Hepatocyte (in vitro differentiated cells): ENCODE measurements around the gene GUK1.
"Not testable (repeated sequence)": the region's sequence is repeated elsewhere in the genome, so short reads cannot be mapped to it uniquely, and the experiment has no call there.

Experiments
- EZH2 ChIP-seq: fragments of 200-600 bp; sonication (generic); IDR thresholded peaks from 2 replicates; pipeline ENCODE4 v1.6.1; 2016; ENCODE audit warnings: antibody characterized with exemption, mild to moderate bottlenecking, borderline replicate concordance
- TF ChIP-seq, protein P1 (sequence below): fragments of 200-600 bp; sonication (generic); IDR thresholded peaks from 2 replicates; pipeline ENCODE4 v1.5.1; 2016; ENCODE audit warnings: antibody characterized with exemption, mild to moderate bottlenecking; ENCODE audit not compliant: poor library complexity

DNA sequence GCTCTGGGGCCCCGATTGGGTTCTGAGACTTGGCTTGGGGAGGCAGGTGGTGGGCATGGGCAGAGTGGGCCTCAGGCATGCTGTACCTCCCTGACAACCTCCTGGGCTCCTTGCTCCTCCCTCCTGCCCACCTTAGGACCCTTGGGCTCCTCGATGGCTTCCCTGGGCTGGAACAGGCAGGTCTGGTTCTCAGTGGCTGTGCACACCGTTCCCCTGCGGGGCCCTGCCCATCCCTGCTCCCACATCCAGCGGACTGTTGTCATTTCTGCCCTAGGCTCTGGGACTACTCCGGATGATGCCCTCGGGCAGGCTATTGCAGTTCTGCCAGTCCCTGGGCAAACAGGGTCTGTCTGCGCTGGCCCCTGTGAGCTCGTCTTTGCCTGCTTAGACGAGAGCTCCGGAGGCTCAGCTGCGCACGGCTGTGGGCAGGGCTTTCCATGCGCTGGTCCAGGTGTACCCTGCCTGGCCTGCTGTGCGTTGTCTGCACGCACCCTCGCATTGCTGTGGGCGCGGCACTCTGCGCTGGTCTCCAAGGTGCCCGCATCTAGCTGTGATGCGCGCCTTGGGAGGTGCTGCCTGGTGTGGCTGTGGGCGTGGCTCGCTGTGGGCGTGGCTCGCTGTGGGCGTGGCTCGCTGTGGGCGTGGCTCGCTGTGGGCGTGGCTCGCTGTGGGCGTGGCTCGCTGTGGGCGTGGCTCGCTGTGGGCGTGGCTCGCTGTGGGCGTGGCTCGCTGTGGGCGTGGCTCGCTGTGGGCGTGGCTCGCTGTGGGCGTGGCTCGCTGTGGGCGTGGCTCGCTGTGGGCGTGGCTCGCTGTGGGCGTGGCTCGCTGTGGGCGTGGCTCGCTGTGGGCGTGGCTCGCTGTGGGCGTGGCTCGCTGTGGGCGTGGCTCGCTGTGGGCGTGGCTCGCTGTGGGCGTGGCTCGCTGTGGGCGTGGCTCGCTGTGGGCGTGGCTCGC is 33.7 kb downstream of the GUK1 start:
- TF ChIP-seq, protein P1, sequence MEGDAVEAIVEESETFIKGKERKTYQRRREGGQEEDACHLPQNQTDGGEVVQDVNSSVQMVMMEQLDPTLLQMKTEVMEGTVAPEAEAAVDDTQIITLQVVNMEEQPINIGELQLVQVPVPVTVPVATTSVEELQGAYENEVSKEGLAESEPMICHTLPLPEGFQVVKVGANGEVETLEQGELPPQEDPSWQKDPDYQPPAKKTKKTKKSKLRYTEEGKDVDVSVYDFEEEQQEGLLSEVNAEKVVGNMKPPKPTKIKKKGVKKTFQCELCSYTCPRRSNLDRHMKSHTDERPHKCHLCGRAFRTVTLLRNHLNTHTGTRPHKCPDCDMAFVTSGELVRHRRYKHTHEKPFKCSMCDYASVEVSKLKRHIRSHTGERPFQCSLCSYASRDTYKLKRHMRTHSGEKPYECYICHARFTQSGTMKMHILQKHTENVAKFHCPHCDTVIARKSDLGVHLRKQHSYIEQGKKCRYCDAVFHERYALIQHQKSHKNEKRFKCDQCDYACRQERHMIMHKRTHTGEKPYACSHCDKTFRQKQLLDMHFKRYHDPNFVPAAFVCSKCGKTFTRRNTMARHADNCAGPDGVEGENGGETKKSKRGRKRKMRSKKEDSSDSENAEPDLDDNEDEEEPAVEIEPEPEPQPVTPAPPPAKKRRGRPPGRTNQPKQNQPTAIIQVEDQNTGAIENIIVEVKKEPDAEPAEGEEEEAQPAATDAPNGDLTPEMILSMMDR, result not testable (repeated sequence)
- not testable (repeated sequence) for TF ChIP-seq EZH2
